Measurements from ENCODE around the gene KERA. TPM values are rescaled to one million over a fixed set of nuclear protein-coding genes. Genes with fewer than 3 reads are reported as not detected.

KERA gene
- total and polyA plus RNA-seq, 2 donors (not counting 1 experiment from before 2014, with no cell fraction given), result not detected

GRCh38 chr12:91055976-91056375 is 1.8 kb downstream of the KERA start:
- Mint-ChIP-seq H3K9me3 (ENCODE audit: insufficient read depth) (no peaks in the 10 kb centered on the region), H3K27me3 (peaks cover 7% of the 10 kb centered on the region), H3K4me3 (no peak overlapping the region), H3K27ac (no peak overlapping the region), H3K4me1 (no peaks in the 10 kb centered on the region)
- Histone ChIP-seq H3K4me3 (ENCODE audit: control extremely low read depth in 1 of 5, extremely low read depth in 1 of 5, insufficient read depth in 1 of 5, low read depth in 2 of 5, low read length in 4 of 5) (no peak overlapping the region), H3K9ac (ENCODE audit: low read length) (no peak overlapping the region), H2AFZ (ENCODE audit: insufficient read depth, low read depth, low read length, poor library complexity, severe bottlenecking) (no peak overlapping the region), H3K4me2 (replicated peaks; ENCODE audit: low read depth, low read length, poor library complexity, severe bottlenecking) (no peak overlapping the region), H3K27ac (ENCODE audit: low read length in 2 of 2) (no peak overlapping the region), H3K79me2 (ENCODE audit: control insufficient read depth, insufficient read depth, low read length) (no peaks in the 10 kb centered on the region), H3K4me1 (ENCODE audit: control insufficient read depth in 2 of 2, insufficient read depth in 2 of 2, low read length in 2 of 2) (no peaks in the 10 kb centered on the region), H4K20me1 (ENCODE audit: control insufficient read depth, insufficient read depth, low read length, poor library complexity, severe bottlenecking) (no peaks in the 10 kb centered on the region), H3K36me3 (replicated peaks in 1 of 2; ENCODE audit: control extremely low read depth in 1 of 2, control insufficient read depth in 1 of 2, extremely low read depth in 1 of 2, insufficient read depth in 2 of 2, low read length in 1 of 2) (no peaks in the 10 kb centered on the region), H3K9me3 (ENCODE audit: control extremely low read depth in 1 of 3, control insufficient read depth in 2 of 3, insufficient read depth in 1 of 3, low read length in 2 of 3) (no peaks in the 10 kb centered on the region), H3K27me3 (replicated peaks in 1 of 4; ENCODE audit: control extremely low read depth in 1 of 4, control insufficient read depth in 3 of 4, insufficient read depth in 4 of 4, low read length in 3 of 4) (no peaks in the 10 kb centered on the region)
- DNase-seq (no peak), ATAC-seq (ENCODE audit: low read depth) (no peak)
- ChIA-PET CTCF (no interaction called here), POLR2A (no interaction called here)
- no CpG with 5 or more reads among the region's 1 CpG for WGBS (ENCODE audit: insufficient coverage)
- intact Hi-C loops (cut with micrococcal nuclease), result no loop called here
- TF ChIP-seq EZH2 (IDR thresholded peaks at IDR 0.05; ENCODE audit: borderline replicate concordance, insufficient read depth, low read depth, low read length, poor library complexity, severe bottlenecking) (no peak), CTCF (IDR thresholded peaks at IDR 0.05) (no peak)

- H3K9me3 Mint-ChIP-seq (ENCODE audit: insufficient read depth), result no peaks in the 10 kb centered on the region
These were observed 3.7 kb downstream of the KERA start for GRCh38 chr12:91053951-91054715.

More at GRCh38 chr12:91053951-91054715, 3.7 kb downstream of the KERA start:
- Histone ChIP-seq H3K79me2 (ENCODE audit: control insufficient read depth, insufficient read depth, low read length) (no peaks in the 10 kb centered on the region), H4K20me1 (ENCODE audit: control insufficient read depth, insufficient read depth, low read length, poor library complexity, severe bottlenecking) (no peaks in the 10 kb centered on the region), H3K27ac (ENCODE audit: low read length in 2 of 2) (no peak overlapping the region), H3K4me1 (ENCODE audit: control insufficient read depth in 2 of 2, insufficient read depth in 2 of 2, low read length in 2 of 2) (no peaks in the 10 kb centered on the region), H3K4me2 (replicated peaks; ENCODE audit: low read depth, low read length, poor library complexity, severe bottlenecking) (no peak overlapping the region), H3K4me3 (ENCODE audit: control extremely low read depth in 1 of 5, extremely low read depth in 1 of 5, insufficient read depth in 1 of 5, low read depth in 2 of 5, low read length in 4 of 5) (no peak overlapping the region), H3K27me3 (replicated peaks in 1 of 4; ENCODE audit: control extremely low read depth in 1 of 4, control insufficient read depth in 3 of 4, insufficient read depth in 4 of 4, low read length in 3 of 4) (no peaks in the 10 kb centered on the region), H3K36me3 (replicated peaks in 1 of 2; ENCODE audit: control extremely low read depth in 1 of 2, control insufficient read depth in 1 of 2, extremely low read depth in 1 of 2, insufficient read depth in 2 of 2, low read length in 1 of 2) (no peaks in the 10 kb centered on the region), H3K9me3 (ENCODE audit: control extremely low read depth in 1 of 3, control insufficient read depth in 2 of 3, insufficient read depth in 1 of 3, low read length in 2 of 3) (no peaks in the 10 kb centered on the region), H3K9ac (ENCODE audit: low read length) (no peak overlapping the region), H2AFZ (ENCODE audit: insufficient read depth, low read depth, low read length, poor library complexity, severe bottlenecking) (no peak overlapping the region)
- H3K4me3 Mint-ChIP-seq, result no peak overlapping the region
- no peak overlapping the region for H3K27ac Mint-ChIP-seq
- DNase-seq (no peak), ATAC-seq (ENCODE audit: low read depth) (no peak)
- no peaks in the 10 kb centered on the region for H3K4me1 Mint-ChIP-seq
- WGBS (ENCODE audit: insufficient coverage), result no CpG with 5 or more reads among the region's 4 CpGs
- POLR2A ChIA-PET, result no interaction called here
- H3K27me3 Mint-ChIP-seq, result peaks cover 7% of the 10 kb centered on the region
- intact Hi-C loops (cut with micrococcal nuclease), result no loop called here
- TF ChIP-seq CTCF (IDR thresholded peaks at IDR 0.05), result no peak
- TF ChIP-seq EZH2 (IDR thresholded peaks at IDR 0.05; ENCODE audit: borderline replicate concordance, insufficient read depth, low read depth, low read length, poor library complexity, severe bottlenecking), result no peak
- CTCF ChIA-PET, result no interaction called here
